HepG2 (cell line): ENCODE results near the gene SNX4. TPM values are rescaled to one million over a fixed set of nuclear protein-coding genes. Genes with fewer than 3 reads are reported as not detected.

Experiments
- ATAC-seq: fragments of 200-7000 bp; cut with Tn5 transposase; 3 replicates; pipeline ENCODE4 v1.9.1; 2020; ENCODE audit warnings: mild to moderate bottlenecking, moderate library complexity
- BruUV-seq: library from RNA; stranded (reverse); fragments of 400-500 nt; replicated peaks from 2 replicates; lab custom pipeline; 2021; lab: Mats Ljungman, UMichigan
- CTCF ChIA-PET: fragments of 300-600 bp; formaldehyde crosslinking; extraction: SDS; loops from one replicate; lab custom pipeline; 2021; ENCODE audit warnings: low total read pairs, inconsistent platforms, low intra/inter-chr PET ratio; lab: Yijun Ruan, JAX
- POLR2A ChIA-PET: fragments of 350-600 bp; sonication (Branson Sonifier 250); formaldehyde crosslinking; loops from one replicate; lab custom pipeline; 2020; ENCODE audit warnings: antibody characterized with exemption, inconsistent platforms; lab: Yijun Ruan, JAX
- DNase-seq: peaks from one replicate; pipeline ENCODE4 v3.0.0-alpha.2; 2015; ENCODE audit warnings: low spot score
- FAIRE-seq: peaks from 3 replicates; lab custom pipeline; 2011; peaks lifted over from hg19 to GRCh38; lab: Jason Lieb, UNC
- H2AFZ ChIP-seq: one replicate; pipeline ENCODE4 v1.6.1; 2011; ENCODE audit warnings: low read length, inconsistent platforms
- H3K27ac ChIP-seq: fragments of 300-600 bp; 3 replicates; pipeline ENCODE4 v1.8.0; 2011; ENCODE audit warnings: mixed run types, mild to moderate bottlenecking, mixed read lengths, low read length, inconsistent platforms; ENCODE audit not compliant: insufficient read depth; ENCODE audit errors: extremely low read length
- H3K27me3 ChIP-seq, 2 experiments: fragments of 200-600 bp in 1 of 2; 2 replicates in 1 of 2; 3 replicates in 1 of 2; pipeline versions ENCODE4 v1.6.0 to v1.8.0; 2011; ENCODE audit warnings: low read length in 2 of 2, mild to moderate bottlenecking in 2 of 2, moderate library complexity in 2 of 2, inconsistent platforms in 1 of 2; ENCODE audit not compliant: insufficient read depth in 2 of 2, control insufficient read depth in 1 of 2
- H3K36me3 ChIP-seq, 2 experiments: fragments of 200-600 bp in 1 of 2; replicated peaks in 1 of 2; 2 replicates in 1 of 2; 3 replicates in 1 of 2; pipeline versions ENCODE4 v1.5.1 to v1.8.0; 2011; ENCODE audit warnings: low read length in 2 of 2, inconsistent platforms in 1 of 2; ENCODE audit not compliant: insufficient read depth in 2 of 2, control insufficient read depth in 1 of 2
- H3K4me1 ChIP-seq: 2 replicates; pipeline ENCODE4 v1.5.1; 2012; ENCODE audit warnings: low read length, inconsistent platforms; ENCODE audit not compliant: insufficient read depth
- H3K4me2 ChIP-seq: 2 replicates; pipeline ENCODE4 v1.6.0; 2011; ENCODE audit warnings: low read depth, low read length, inconsistent platforms
- H3K4me3 ChIP-seq, 3 experiments: fragments of 200-600 bp in 1 of 3; sonication (generic), shearing (Covaris generic) in 1 of 3; replicated peaks in 1 of 3; 2 replicates each; pipeline ENCODE4 v1.5.1; 2011 to 2016; ENCODE audit warnings: low read length in 3 of 3, inconsistent platforms in 2 of 3, low read depth in 2 of 3, mild to moderate bottlenecking in 2 of 3, control low read depth in 1 of 3, mixed read lengths in 1 of 3; ENCODE audit not compliant: insufficient read depth in 1 of 3
- H3K79me2 ChIP-seq: one replicate; pipeline ENCODE4 v1.6.1; 2011; ENCODE audit warnings: low read length, inconsistent platforms; ENCODE audit not compliant: insufficient read depth
- H3K9ac ChIP-seq: 2 replicates; pipeline ENCODE4 v1.6.0; 2011; ENCODE audit warnings: mild to moderate bottlenecking, low read depth, low read length, inconsistent platforms; ENCODE audit not compliant: insufficient read depth
- H3K9me3 ChIP-seq: 2 replicates; pipeline ENCODE4 v1.5.1; 2012; ENCODE audit warnings: mild to moderate bottlenecking, low read length
- H4K20me1 ChIP-seq: 2 replicates; pipeline ENCODE4 v1.6.0; 2011; ENCODE audit warnings: inconsistent platforms, mild to moderate bottlenecking, low read length, moderate library complexity; ENCODE audit not compliant: insufficient read depth
- ATF7 ChIP-seq, 2 experiments: fragments of 450-650 bp in 1 of 2; sonication (generic) in 1 of 2; formaldehyde crosslinking in 1 of 2; IDR thresholded peaks; 2 replicates each; pipeline versions ENCODE4 v1.4.0 to v1.6.1; 2016 to 2020; ENCODE audit warnings: antibody characterized with exemption in 1 of 2, mild to moderate bottlenecking in 1 of 2, missing genetic modification reagents in 1 of 2
- BORCS8-MEF2B ChIP-seq: sonication (generic); formaldehyde crosslinking; IDR thresholded peaks from 2 replicates; pipeline ENCODE4 v1.8.0; 2022; ENCODE audit warnings: mild to moderate bottlenecking, missing genetic modification reagents
- CERS6 ChIP-seq: sonication (generic); formaldehyde crosslinking; IDR thresholded peaks from 2 replicates; pipeline ENCODE4 v1.5.0; 2020; ENCODE audit warnings: missing genetic modification reagents
- CREB1 ChIP-seq, 2 experiments: fragments of 450-650 bp in 1 of 2; IDR thresholded peaks; 2 replicates each; pipeline ENCODE4 v1.6.1; 2016 to 2017; ENCODE audit warnings: control low read depth in 1 of 2, mild to moderate bottlenecking in 1 of 2, missing compliant biosample characterization in 1 of 2, missing genetic modification characterization in 1 of 2
- DBP ChIP-seq: sonication (generic); formaldehyde crosslinking; IDR thresholded peaks from 2 replicates; pipeline ENCODE4 v1.4.0; 2020; ENCODE audit warnings: missing genetic modification reagents; ENCODE audit errors: not compliant biosample characterization
- GMEB1 ChIP-seq: sonication (generic); formaldehyde crosslinking; IDR thresholded peaks from 2 replicates; pipeline ENCODE4 v1.5.1; 2020; ENCODE audit warnings: missing genetic modification reagents, mild to moderate bottlenecking, borderline replicate concordance
- HNF1B ChIP-seq: sonication (generic); formaldehyde crosslinking; IDR thresholded peaks from 2 replicates; pipeline ENCODE4 v1.5.1; 2020; ENCODE audit warnings: mild to moderate bottlenecking, moderate library complexity, missing genetic modification reagents
- HOXA7 ChIP-seq: sonication (generic); formaldehyde crosslinking; IDR thresholded peaks from 2 replicates; pipeline ENCODE4 v1.8.1; 2022; ENCODE audit warnings: mild to moderate bottlenecking, missing genetic modification reagents, moderate library complexity
- PITX1 ChIP-seq: sonication (generic); formaldehyde crosslinking; IDR thresholded peaks from 2 replicates; pipeline ENCODE4 v1.5.1; 2020; ENCODE audit warnings: mild to moderate bottlenecking, missing genetic modification reagents
- PLSCR1 ChIP-seq: sonication (generic); formaldehyde crosslinking; IDR thresholded peaks from 2 replicates; pipeline ENCODE4 v1.5.0; 2020; ENCODE audit warnings: missing genetic modification reagents, mild to moderate bottlenecking, borderline replicate concordance
- POGZ ChIP-seq: sonication (generic); formaldehyde crosslinking; IDR thresholded peaks from 2 replicates; pipeline ENCODE4 v1.4.0; 2020; ENCODE audit warnings: mild to moderate bottlenecking, missing genetic modification reagents
- SIX1 ChIP-seq: sonication (generic); formaldehyde crosslinking; IDR thresholded peaks from 2 replicates; pipeline ENCODE4 v1.4.0; 2020; ENCODE audit warnings: missing genetic modification reagents, borderline replicate concordance
- SP140L ChIP-seq: sonication (generic); formaldehyde crosslinking; IDR thresholded peaks from 2 replicates; pipeline ENCODE4 v1.4.0; 2020; ENCODE audit warnings: missing genetic modification reagents, borderline replicate concordance
- ZBTB42 ChIP-seq: sonication (generic); formaldehyde crosslinking; IDR thresholded peaks from 2 replicates; pipeline ENCODE4 v1.5.0; 2020; ENCODE audit warnings: mild to moderate bottlenecking, missing genetic modification reagents
- ZNF501 ChIP-seq: sonication (generic); formaldehyde crosslinking; IDR thresholded peaks from 2 replicates; pipeline ENCODE4 v1.5.1; 2020; ENCODE audit warnings: mild to moderate bottlenecking, moderate library complexity, missing genetic modification reagents
- ZNF572 ChIP-seq: sonication (generic); formaldehyde crosslinking; IDR thresholded peaks from 2 replicates; pipeline ENCODE4 v1.5.1; 2020; ENCODE audit warnings: mild to moderate bottlenecking, missing genetic modification reagents
- ZNF788 ChIP-seq: sonication (generic); formaldehyde crosslinking; IDR thresholded peaks from 2 replicates; pipeline ENCODE4 v1.5.0; 2020; ENCODE audit warnings: mild to moderate bottlenecking, missing genetic modification reagents, borderline replicate concordance
- ZNF883 ChIP-seq: sonication (generic); formaldehyde crosslinking; IDR thresholded peaks from 2 replicates; pipeline ENCODE4 v1.5.1; 2020; ENCODE audit warnings: mild to moderate bottlenecking, missing genetic modification reagents; ENCODE audit errors: not compliant biosample characterization
- WGBS: methylation state at CpG from one replicate; pipeline ENCODE4 v1.1.6; 2017; ENCODE audit warnings: low lambda C conversion rate; 5-methylcytosine and 5-hydroxymethylcytosine counted together
- in situ Hi-C: cut with HindIII; loops from 2 replicates; pipeline ENCODE4 v1.10.0; 2017; ENCODE audit warnings: low pct_unique_long_range_greater_than_20kb; ENCODE audit not compliant: extremely low pct_ligation_motif_present
- intact Hi-C: fragments of 100-400 bp; cut with micrococcal nuclease; formaldehyde crosslinking; loops from one replicate; pipeline ENCODE4 v1.10.0; 2022; ENCODE audit not compliant: unreplicated experiment
- polyA plus RNA-seq, 8 experiments: library from polyadenylated mRNA; depleted of rRNA in 3 of 8; stranded (reverse) in 7 of 8; unstranded in 1 of 8; fragments of >200 nt; fragmentation: Illumina TruSeq in 4 of 8; extraction: Trizol in 4 of 8; gene quantifications; 2 replicates each; pipeline versions ENCODE4 v1.2.1 to v1.2.3, GENCODE V29; 2011 to 2016; ENCODE audit warnings: low read depth in 4 of 8, missing spikeins in 1 of 8, mixed read lengths in 1 of 8; ENCODE audit not compliant: insufficient read depth in 1 of 8
- total RNA-seq, 5 experiments: library from RNA; depleted of rRNA; stranded (reverse); fragments of >200 nt; fragmentation: Illumina TruSeq; extraction: Trizol; gene quantifications; 2 replicates each; pipeline ENCODE4 v1.2.3, GENCODE V29; 2016; ENCODE audit warnings: low read depth in 1 of 5

Gene SNX4
- total and polyA plus RNA-seq, 2 of the 13 experiments (the other 11 are each of a cell fraction or from before 2014, with no cell fraction given), result 18.1 to 73.6 TPM

- H3K36me3 ChIP-seq, result no peaks in the 10 kb centered on the region
- no peak overlapping the region for H3K9ac ChIP-seq
- no peak for FAIRE-seq
- in situ Hi-C loops, result no loop called here
- ChIA-PET CTCF (no interaction called here), POLR2A (no interaction called here)
- no peaks in the 10 kb centered on the region for H3K79me2 ChIP-seq
- H2AFZ ChIP-seq, result no peak overlapping the region
- no peak overlapping the region for H3K27ac ChIP-seq
- intact Hi-C loops, result no loop called here
- TF ChIP-seq POGZ (CRISPR knock-in tag) (no peak), ZBTB42 (no peak), ZNF788 (CRISPR knock-in tag) (no peak), ATF7 (IDR thresholded peaks at IDR 0.05) (peak; percentile 94), ATF7 (CRISPR knock-in tag; IDR thresholded peaks at IDR 0.05) (no peak), CERS6 (CRISPR knock-in tag) (no peak), ZNF572 (CRISPR knock-in tag) (no peak), HNF1B (CRISPR knock-in tag) (no peak), PITX1 (CRISPR knock-in tag) (no peak), SP140L (CRISPR knock-in tag) (no peak), DBP (CRISPR knock-in tag) (no peak), CREB1 (IDR thresholded peaks at IDR 0.05) (peak; percentile 88), CREB1 (CRISPR knock-in tag; IDR thresholded peaks at IDR 0.05) (no peak), HOXA7 (CRISPR knock-in tag) (no peak), SIX1 (CRISPR knock-in tag) (no peak), BORCS8-MEF2B (no peak), ZNF501 (CRISPR knock-in tag) (no peak), PLSCR1 (no peak), GMEB1 (CRISPR knock-in tag) (no peak), ZNF883 (no peak)
- ATAC-seq, result no peak
- H3K4me1 ChIP-seq, result no peaks in the 10 kb centered on the region
- no peak for DNase-seq
- WGBS, result 30% methylated on average over 2 of the region's 3 CpGs
- BruUV-seq, result no TSS peak
- H3K9me3 ChIP-seq, result peaks cover 6% of the 10 kb centered on the region; the same call in 1 of the 2 replicates
- H3K4me2 ChIP-seq, result no peak overlapping the region
- H4K20me1 ChIP-seq, result no peaks in the 10 kb centered on the region
- no peaks in the 10 kb centered on the region; a peak in 1 of 5 replicates for H3K27me3 ChIP-seq
- H3K4me3 ChIP-seq, result no peak overlapping the region
Measured at GRCh38 chr3:125416235-125416634, 103.8 kb downstream of the SNX4 start.
